WTC11 (cell line): Measurements from ENCODE around the gene EDN3. TPM values are rescaled to one million over a fixed set of nuclear protein-coding genes. Genes with fewer than 3 reads are reported as not detected.

Source experiments
- ATAC-seq: fragments of 200-7000 bp; cut with Tn5 transposase; 2 replicates; pipeline ENCODE4 v1.10.0; 2021; ENCODE audit warnings: mild to moderate bottlenecking, moderate library complexity
- CTCF ChIA-PET: fragments of 300-600 bp; sonication (Branson Sonifier 250); formaldehyde crosslinking; loops from one replicate; lab custom pipeline; 2021; ENCODE audit warnings: antibody characterized with exemption; lab: Charles Lee
- POLR2A ChIA-PET: fragments of 350-600 bp; sonication (Branson Sonifier 250); formaldehyde crosslinking; loops from one replicate; lab custom pipeline; 2021; ENCODE audit warnings: antibody characterized with exemption; lab: Charles Lee
- DNase-seq: peaks from one replicate; pipeline ENCODE4 v3.0.0; 2021; ENCODE audit warnings: low spot score
- H3K27ac Mint-ChIP-seq: 2 replicates; pipeline ENCODE4 v1.8.0; 2021; ENCODE audit warnings: mixed read lengths
- H3K27me3 Mint-ChIP-seq: 2 replicates; pipeline ENCODE4 v1.8.0; 2021; ENCODE audit warnings: low read depth, mild to moderate bottlenecking, moderate library complexity, mixed read lengths
- H3K36me3 Mint-ChIP-seq: 2 replicates; pipeline ENCODE4 v1.8.0; 2021; ENCODE audit warnings: mixed read lengths
- H3K4me1 Mint-ChIP-seq: 2 replicates; pipeline ENCODE4 v1.8.0; 2022; ENCODE audit warnings: mixed read lengths
- H3K4me3 Mint-ChIP-seq: 2 replicates; pipeline ENCODE4 v1.8.0; 2021; ENCODE audit warnings: mild to moderate bottlenecking, moderate library complexity, mixed read lengths
- H3K9me3 Mint-ChIP-seq: 2 replicates; pipeline ENCODE4 v1.8.0; 2021; ENCODE audit warnings: mixed read lengths
- ATF1 ChIP-seq: sonication (generic); formaldehyde crosslinking; IDR thresholded peaks from 2 replicates; pipeline ENCODE4 v1.8.1; 2023; ENCODE audit warnings: mild to moderate bottlenecking, moderate library complexity, missing genetic modification reagents
- ATF2 ChIP-seq: sonication (generic); formaldehyde crosslinking; IDR thresholded peaks from 2 replicates; pipeline ENCODE4 v1.8.1; 2022; ENCODE audit warnings: low read depth, missing genetic modification reagents, borderline replicate concordance
- CREB1 ChIP-seq: sonication (generic); formaldehyde crosslinking; IDR thresholded peaks from 2 replicates; pipeline ENCODE4 v1.8.0; 2023; ENCODE audit warnings: mild to moderate bottlenecking, missing genetic modification reagents
- GABPB1 ChIP-seq: sonication (generic); formaldehyde crosslinking; IDR thresholded peaks from 2 replicates; pipeline ENCODE4 v1.8.1; 2023; ENCODE audit warnings: mild to moderate bottlenecking, missing genetic modification reagents
- GTF2I ChIP-seq: fragments of 250-450 bp; sonication (Bioruptor Pico); conservative IDR thresholded peaks from 2 replicates; pipeline ENCODE4 v1.4.0; 2021; ENCODE audit warnings: mild to moderate bottlenecking
- KAT7 ChIP-seq: sonication (generic); formaldehyde crosslinking; IDR thresholded peaks from 2 replicates; pipeline ENCODE4 v1.8.1; 2023; ENCODE audit warnings: missing genetic modification reagents, mild to moderate bottlenecking, borderline replicate concordance
- MLX ChIP-seq: sonication (generic); formaldehyde crosslinking; IDR thresholded peaks from 2 replicates; pipeline ENCODE4 v1.8.1; 2023; ENCODE audit warnings: mild to moderate bottlenecking, missing genetic modification reagents, moderate library complexity
- SMAD3 ChIP-seq: sonication (generic); formaldehyde crosslinking; IDR thresholded peaks from 2 replicates; pipeline ENCODE4 v1.8.0; 2022; ENCODE audit warnings: missing genetic modification reagents, mild to moderate bottlenecking, borderline replicate concordance
- SMAD4 ChIP-seq: sonication (generic); formaldehyde crosslinking; IDR thresholded peaks from 2 replicates; pipeline ENCODE4 v1.8.0; 2022; ENCODE audit warnings: mild to moderate bottlenecking, missing genetic modification reagents
- ZNF232 ChIP-seq: sonication (generic); formaldehyde crosslinking; IDR thresholded peaks from 2 replicates; pipeline ENCODE4 v1.8.0; 2022; ENCODE audit warnings: mild to moderate bottlenecking, missing genetic modification reagents
- ZNF396 ChIP-seq: fragments of 250-450 bp; sonication (Bioruptor Pico); IDR thresholded peaks from 2 replicates; pipeline ENCODE4 v1.8.0; 2021; ENCODE audit warnings: mild to moderate bottlenecking, moderate library complexity, borderline replicate concordance
- ZNF671 ChIP-seq: fragments of 250-450 bp; sonication (Bioruptor Pico); IDR thresholded peaks from 2 replicates; pipeline ENCODE4 v1.8.0; 2021; ENCODE audit warnings: mild to moderate bottlenecking
- total RNA-seq: library from RNA; stranded (reverse); gene quantifications from 3 replicates; pipeline ENCODE4 v1.2.3, GENCODE V29; 2021
- TF ChIP-seq, protein P1 (sequence below): fragments of 250-450 bp; sonication (Bioruptor Pico); IDR thresholded peaks from 2 replicates; pipeline ENCODE4 v2.1.2; 2022; ENCODE audit warnings: mild to moderate bottlenecking, moderate library complexity
- TF ChIP-seq, protein P2 (sequence below): sonication (generic); formaldehyde crosslinking; IDR thresholded peaks from 2 replicates; pipeline ENCODE4 v1.8.0; 2022; ENCODE audit warnings: missing genetic modification reagents
- TF ChIP-seq, protein P3 (sequence below): sonication (generic); formaldehyde crosslinking; IDR thresholded peaks from 2 replicates; pipeline ENCODE4 v1.8.1; 2023; ENCODE audit warnings: mild to moderate bottlenecking, missing genetic modification reagents

Gene EDN3
- total RNA-seq, 1 experiment from 2014 or later, result 0.13 TPM

DNA sequence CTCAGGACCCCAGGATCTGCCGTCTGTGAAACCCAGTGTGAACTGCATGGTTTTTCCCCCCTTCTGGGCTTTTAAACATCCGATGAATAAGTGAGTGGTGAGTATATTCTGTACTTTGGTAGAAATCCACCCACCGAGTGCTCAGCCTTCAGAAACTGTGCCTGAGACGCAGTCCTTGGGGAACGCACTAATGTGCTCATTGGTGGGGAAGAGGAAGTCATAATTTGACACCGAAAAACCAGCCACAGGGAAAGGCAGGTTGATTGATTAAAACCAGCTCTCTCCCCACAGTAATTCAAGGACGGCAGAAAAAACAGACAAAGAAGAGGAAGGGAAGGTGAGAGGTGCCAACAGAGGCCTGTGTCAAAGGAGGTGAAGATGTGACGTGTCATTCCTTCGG, 21.7 kb downstream of the EDN3 start:
- CTCF ChIA-PET, result interaction anchor here (1.3 kb wide), 2 partner anchors 24 to 100 kb away, joined by 3 to 4 read pairs; no protein-coding TSS in a partner anchor

DNA sequence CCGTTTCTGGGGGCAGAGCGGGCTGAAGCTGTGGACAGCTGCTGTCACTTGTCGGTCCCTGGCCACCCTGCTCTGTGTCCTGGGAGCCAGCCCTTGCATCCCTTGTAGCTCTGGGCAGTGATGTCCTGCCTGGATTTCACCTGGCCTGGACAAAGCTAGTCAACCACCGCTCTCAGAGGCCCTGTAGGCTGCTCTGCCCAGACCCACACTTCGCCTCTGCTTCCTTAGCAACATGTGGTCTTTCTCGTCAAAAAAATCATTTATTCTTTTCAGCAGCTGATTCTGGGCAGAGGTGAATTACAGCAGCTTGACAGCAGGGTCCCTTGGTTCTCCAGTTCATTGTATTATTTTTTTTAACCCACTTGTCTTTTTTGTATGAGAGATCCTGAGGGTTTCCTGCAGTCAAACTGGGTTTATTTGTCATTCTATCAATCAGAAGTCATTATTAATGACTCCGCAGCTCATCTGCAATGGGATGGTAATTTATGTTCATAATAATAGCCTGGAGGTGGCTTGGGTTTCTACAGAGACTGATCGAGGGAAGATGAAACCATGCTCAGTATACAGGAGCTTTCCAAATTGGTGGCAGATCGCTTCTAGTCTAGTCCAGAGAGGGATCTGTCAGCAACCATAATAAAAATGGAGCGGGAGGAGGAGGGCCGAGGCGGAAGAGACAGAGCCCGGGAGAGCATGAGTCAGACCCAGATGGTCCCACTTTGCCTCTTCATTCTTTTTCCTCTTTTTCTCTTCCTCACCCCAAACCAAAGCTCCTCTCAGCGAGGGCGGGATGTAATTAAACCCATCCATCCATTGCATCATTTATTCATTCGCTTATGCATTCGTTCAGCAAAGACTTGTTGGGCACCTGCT, 22.4 kb downstream of the EDN3 start:
- Mint-ChIP-seq H3K4me1 (0 out of 2 replicates have a peak, but pooled peaks cover 2% of the 10 kb centered on the region), H3K36me3 (no peaks in the 10 kb centered on the region), H3K27ac (no peak overlapping the region), H3K4me3 (no peak overlapping the region), H3K9me3 (no peaks in the 10 kb centered on the region), H3K27me3 (peaks cover 4% of the 10 kb centered on the region; the same call in 1 of the 2 replicates)
- CTCF ChIA-PET, result interaction anchor here (1.3 kb wide), 2 partner anchors 25 to 101 kb away, joined by 3 to 4 read pairs; no protein-coding TSS in a partner anchor
- ATAC-seq (no peak), DNase-seq (no peak)
- POLR2A ChIA-PET, result no interaction called here
- TF ChIP-seq MLX (CRISPR knock-in tag) (no peak), ATF2 (CRISPR knock-in tag) (no peak), SMAD3 (no peak), ZNF232 (no peak)
- TF ChIP-seq, protein P1, sequence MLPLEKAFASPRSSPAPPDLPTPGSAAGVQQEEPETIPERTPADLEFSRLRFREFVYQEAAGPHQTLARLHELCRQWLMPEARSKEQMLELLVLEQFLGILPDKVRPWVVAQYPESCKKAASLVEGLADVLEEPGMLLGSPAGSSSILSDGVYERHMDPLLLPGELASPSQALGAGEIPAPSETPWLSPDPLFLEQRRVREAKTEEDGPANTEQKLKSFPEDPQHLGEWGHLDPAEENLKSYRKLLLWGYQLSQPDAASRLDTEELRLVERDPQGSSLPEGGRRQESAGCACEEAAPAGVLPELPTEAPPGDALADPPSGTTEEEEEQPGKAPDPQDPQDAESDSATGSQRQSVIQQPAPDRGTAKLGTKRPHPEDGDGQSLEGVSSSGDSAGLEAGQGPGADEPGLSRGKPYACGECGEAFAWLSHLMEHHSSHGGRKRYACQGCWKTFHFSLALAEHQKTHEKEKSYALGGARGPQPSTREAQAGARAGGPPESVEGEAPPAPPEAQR (CRISPR knock-in tag), result no peak

More for the DNA sequence above, 21.7 kb downstream of the EDN3 start:
- Mint-ChIP-seq H3K27me3 (peaks cover 4% of the 10 kb centered on the region; the same call in 1 of the 2 replicates), H3K27ac (no peak overlapping the region), H3K9me3 (no peaks in the 10 kb centered on the region), H3K4me3 (no peak overlapping the region), H3K4me1 (0 out of 2 replicates have a peak, but pooled peaks cover 2% of the 10 kb centered on the region), H3K36me3 (no peaks in the 10 kb centered on the region)
- ATAC-seq (no peak), DNase-seq (no peak)
- POLR2A ChIA-PET, result no interaction called here
- no peak for TF ChIP-seq ZNF671 (CRISPR knock-in tag)

DNA sequence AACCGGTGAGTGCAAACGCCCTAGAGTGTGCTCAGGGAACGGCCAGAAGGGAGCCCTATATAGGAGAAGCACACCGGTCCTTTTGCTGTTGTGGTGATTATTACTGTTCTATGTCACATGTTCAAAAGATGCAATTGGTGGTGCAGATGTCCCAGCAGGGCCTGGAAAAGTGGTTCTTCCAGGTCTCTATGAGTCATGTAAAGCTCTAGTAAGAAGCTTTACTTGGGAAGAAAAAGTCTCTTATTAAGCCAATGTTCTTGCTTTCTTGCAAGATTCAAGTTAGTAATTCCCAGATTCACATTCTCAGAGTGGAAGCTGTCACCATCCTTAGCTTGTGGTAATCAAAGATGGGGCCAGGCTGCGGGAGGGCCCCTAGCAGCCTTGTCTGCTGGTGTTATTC, 23.3 kb downstream of the EDN3 start:
- peaks cover 4% of the 10 kb centered on the region; the same call in 1 of the 2 replicates for H3K27me3 Mint-ChIP-seq
- POLR2A ChIA-PET, result interaction anchor here (0.9 kb wide), 1 partner anchor 301 kb away, joined by 6 read pairs; no protein-coding TSS in a partner anchor

DNA sequence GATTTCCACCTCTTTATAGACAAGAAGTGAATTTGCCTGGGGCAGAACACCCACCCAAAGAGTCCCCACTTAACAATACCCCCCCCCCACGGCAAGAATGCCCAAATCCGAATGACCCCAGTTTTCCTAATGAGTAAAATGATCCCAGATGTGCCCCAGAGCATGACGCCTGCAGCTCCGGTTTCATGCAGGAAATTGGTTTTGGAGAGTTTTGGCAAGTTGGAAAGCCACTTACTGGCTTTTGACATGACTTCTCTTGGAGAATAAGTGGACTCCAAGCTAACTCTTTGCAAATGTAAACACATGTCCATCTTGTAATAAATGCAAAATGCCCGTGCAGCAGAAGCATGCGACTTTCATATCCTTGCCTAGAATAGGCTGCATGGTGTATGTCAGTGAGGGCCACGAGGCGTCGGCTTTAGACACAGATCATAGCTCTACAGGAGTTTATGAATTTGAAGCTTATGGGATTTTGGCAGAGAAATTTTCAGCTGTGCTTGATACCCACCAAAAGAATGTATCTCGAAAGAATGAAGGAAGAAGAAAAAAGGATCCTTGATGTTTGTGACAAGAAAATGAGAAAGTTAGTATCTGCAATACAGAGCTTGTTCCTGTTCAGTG, 24.2 kb downstream of the EDN3 start:
- ChIA-PET POLR2A (interaction anchor here (0.9 to 1.2 kb wide), 2 partner anchors 47 to 302 kb away, joined by 3 to 6 read pairs; no protein-coding TSS in a partner anchor), CTCF (interaction anchor here (0.9 kb wide), 1 partner anchor 237 kb away, joined by 3 read pairs; no protein-coding TSS in a partner anchor)
- no peaks in the 10 kb centered on the region for H3K4me1 Mint-ChIP-seq
- no peak overlapping the region for H3K4me3 Mint-ChIP-seq
- peaks cover 5% of the 10 kb centered on the region; the same call in 1 of the 2 replicates for H3K27me3 Mint-ChIP-seq
- DNase-seq (no peak), ATAC-seq (no peak)
- no peaks in the 10 kb centered on the region for H3K36me3 Mint-ChIP-seq
- H3K9me3 Mint-ChIP-seq, result no peaks in the 10 kb centered on the region
- H3K27ac Mint-ChIP-seq, result no peak overlapping the region
- TF ChIP-seq ATF1, result no peak
- TF ChIP-seq KAT7, result no peak
- TF ChIP-seq SMAD4, result no peak
- no peak for TF ChIP-seq GABPB1 (CRISPR knock-in tag)
- no peak for TF ChIP-seq CREB1 (CRISPR knock-in tag)
- TF ChIP-seq, protein P2, sequence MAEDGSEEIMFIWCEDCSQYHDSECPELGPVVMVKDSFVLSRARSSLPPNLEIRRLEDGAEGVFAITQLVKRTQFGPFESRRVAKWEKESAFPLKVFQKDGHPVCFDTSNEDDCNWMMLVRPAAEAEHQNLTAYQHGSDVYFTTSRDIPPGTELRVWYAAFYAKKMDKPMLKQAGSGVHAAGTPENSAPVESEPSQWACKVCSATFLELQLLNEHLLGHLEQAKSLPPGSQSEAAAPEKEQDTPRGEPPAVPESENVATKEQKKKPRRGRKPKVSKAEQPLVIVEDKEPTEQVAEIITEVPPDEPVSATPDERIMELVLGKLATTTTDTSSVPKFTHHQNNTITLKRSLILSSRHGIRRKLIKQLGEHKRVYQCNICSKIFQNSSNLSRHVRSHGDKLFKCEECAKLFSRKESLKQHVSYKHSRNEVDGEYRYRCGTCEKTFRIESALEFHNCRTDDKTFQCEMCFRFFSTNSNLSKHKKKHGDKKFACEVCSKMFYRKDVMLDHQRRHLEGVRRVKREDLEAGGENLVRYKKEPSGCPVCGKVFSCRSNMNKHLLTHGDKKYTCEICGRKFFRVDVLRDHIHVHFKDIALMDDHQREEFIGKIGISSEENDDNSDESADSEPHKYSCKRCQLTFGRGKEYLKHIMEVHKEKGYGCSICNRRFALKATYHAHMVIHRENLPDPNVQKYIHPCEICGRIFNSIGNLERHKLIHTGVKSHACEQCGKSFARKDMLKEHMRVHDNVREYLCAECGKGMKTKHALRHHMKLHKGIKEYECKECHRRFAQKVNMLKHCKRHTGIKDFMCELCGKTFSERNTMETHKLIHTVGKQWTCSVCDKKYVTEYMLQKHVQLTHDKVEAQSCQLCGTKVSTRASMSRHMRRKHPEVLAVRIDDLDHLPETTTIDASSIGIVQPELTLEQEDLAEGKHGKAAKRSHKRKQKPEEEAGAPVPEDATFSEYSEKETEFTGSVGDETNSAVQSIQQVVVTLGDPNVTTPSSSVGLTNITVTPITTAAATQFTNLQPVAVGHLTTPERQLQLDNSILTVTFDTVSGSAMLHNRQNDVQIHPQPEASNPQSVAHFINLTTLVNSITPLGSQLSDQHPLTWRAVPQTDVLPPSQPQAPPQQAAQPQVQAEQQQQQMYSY, result no peak

More for the DNA sequence above, 23.3 kb downstream of the EDN3 start:
- no peak for ATAC-seq
- DNase-seq, result no peak
- Mint-ChIP-seq H3K9me3 (no peaks in the 10 kb centered on the region), H3K4me3 (no peak overlapping the region), H3K36me3 (no peaks in the 10 kb centered on the region), H3K4me1 (no peaks in the 10 kb centered on the region), H3K27ac (no peak overlapping the region)
- CTCF ChIA-PET, result no interaction called here
- TF ChIP-seq, protein P3, sequence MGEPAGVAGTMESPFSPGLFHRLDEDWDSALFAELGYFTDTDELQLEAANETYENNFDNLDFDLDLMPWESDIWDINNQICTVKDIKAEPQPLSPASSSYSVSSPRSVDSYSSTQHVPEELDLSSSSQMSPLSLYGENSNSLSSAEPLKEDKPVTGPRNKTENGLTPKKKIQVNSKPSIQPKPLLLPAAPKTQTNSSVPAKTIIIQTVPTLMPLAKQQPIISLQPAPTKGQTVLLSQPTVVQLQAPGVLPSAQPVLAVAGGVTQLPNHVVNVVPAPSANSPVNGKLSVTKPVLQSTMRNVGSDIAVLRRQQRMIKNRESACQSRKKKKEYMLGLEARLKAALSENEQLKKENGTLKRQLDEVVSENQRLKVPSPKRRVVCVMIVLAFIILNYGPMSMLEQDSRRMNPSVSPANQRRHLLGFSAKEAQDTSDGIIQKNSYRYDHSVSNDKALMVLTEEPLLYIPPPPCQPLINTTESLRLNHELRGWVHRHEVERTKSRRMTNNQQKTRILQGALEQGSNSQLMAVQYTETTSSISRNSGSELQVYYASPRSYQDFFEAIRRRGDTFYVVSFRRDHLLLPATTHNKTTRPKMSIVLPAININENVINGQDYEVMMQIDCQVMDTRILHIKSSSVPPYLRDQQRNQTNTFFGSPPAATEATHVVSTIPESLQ, result no peak
- TF ChIP-seq ZNF396, result no peak
- no peak for TF ChIP-seq CREB1 (CRISPR knock-in tag)
- TF ChIP-seq GABPB1 (CRISPR knock-in tag), result no peak
- no peak for TF ChIP-seq GTF2I (CRISPR knock-in tag)
